GM10248 (cell line): Measurements from ENCODE around the gene NGEF.

Experiments used
- CTCF ChIA-PET: fragments of 300-600 bp; sonication (Branson Sonifier 250); formaldehyde crosslinking; extraction: SDS; loops from one replicate; lab custom pipeline; 2021; ENCODE audit warnings: antibody characterized with exemption; lab: Yijun Ruan, JAX
- POLR2A ChIA-PET: fragments of 350-650 bp; sonication (Branson Sonifier 250); formaldehyde crosslinking; extraction: SDS; loops from one replicate; lab custom pipeline; 2020; ENCODE audit warnings: antibody characterized with exemption; lab: Yijun Ruan, JAX
- DNase-seq: peaks from one replicate; pipeline ENCODE4 v3.0.0; 2012; ENCODE audit errors: extremely low spot score
- CTCF ChIP-seq: IDR thresholded peaks from 2 replicates; pipeline ENCODE4 v1.5.1; 2012; ENCODE audit warnings: mild to moderate bottlenecking, low read depth; ENCODE audit errors: extremely low read depth, missing control alignments, control extremely low read depth

Gene NGEF

GRCh38 chr2:232842689-232843088, 170.4 kb downstream of the NGEF start:
- TF ChIP-seq CTCF: no peak
- ChIA-PET POLR2A (no interaction called here), CTCF (interaction anchor here (0.8 to 1.6 kb wide), 8 partner anchors 10 to 408 kb away, joined by 3 to 5 read pairs (median 4); partner anchors contain the start of gene ATG16L1)
- no peak for DNase-seq

GRCh38 chr2:232839411-232840079, 173.5 kb downstream of the NGEF start:
- no peak for TF ChIP-seq CTCF
- no peak for DNase-seq
- CTCF ChIA-PET: interaction anchor here (2.2 kb wide), 1 partner anchor 13 kb away, joined by 6 read pairs; no protein-coding TSS in a partner anchor

GRCh38 chr2:232838406-232838874, 174.6 kb downstream of the NGEF start:
- CTCF ChIA-PET: interaction anchor here (1.1 to 2.2 kb wide), 3 partner anchors 14 to 80 kb away, joined by 3 to 6 read pairs (median 4); no protein-coding TSS in a partner anchor
- POLR2A ChIA-PET: no interaction called here
- DNase-seq: peak; percentile 59

More at GRCh38 chr2:232839411-232840079, 173.5 kb downstream of the NGEF start:
- POLR2A ChIA-PET: no interaction called here

GRCh38 chr2:232836934-232837333, 176.1 kb downstream of the NGEF start:
- no peak for TF ChIP-seq CTCF
- DNase-seq: no peak
- ChIA-PET POLR2A (no interaction called here), CTCF (interaction anchor here (0.9 to 1.8 kb wide), 2 partner anchors 21 to 79 kb away, joined by 3 to 4 read pairs; no protein-coding TSS in a partner anchor)

More at GRCh38 chr2:232838406-232838874, 174.6 kb downstream of the NGEF start:
- TF ChIP-seq CTCF: no peak

GRCh38 chr2:232835687-232836208, 177.3 kb downstream of the NGEF start:
- ChIA-PET CTCF (interaction anchor here (1.2 to 1.5 kb wide), 3 partner anchors 8 to 218 kb away, joined by 3 read pairs; no protein-coding TSS in a partner anchor), POLR2A (no interaction called here)

GRCh38 chr2:232833830-232834229, 179.2 kb downstream of the NGEF start:
- DNase-seq: no peak
- TF ChIP-seq CTCF: no peak
- ChIA-PET POLR2A (interaction anchor here (0.7 kb wide), 1 partner anchor 25 kb away, joined by 5 read pairs; no protein-coding TSS in a partner anchor), CTCF (interaction anchor here (2.0 to 2.5 kb wide), 2 partner anchors 9 to 16 kb away, joined by 5 to 9 read pairs; no protein-coding TSS in a partner anchor)

More at GRCh38 chr2:232835687-232836208, 177.3 kb downstream of the NGEF start:
- no peak for DNase-seq
- TF ChIP-seq CTCF: no peak
